ENCODE measurements around the gene TMEM242.
A peak's percentile ranks its signal among the peaks of the same experiment; 100 is the strongest.

The TMEM242 gene

GRCh38 chr6:157268396-157268795, 54.9 kb downstream of the TMEM242 start:
- H3K14ac ChIP-seq (ENCODE audit: low read length in 2 of 2): no peak overlapping the region
- H4K8ac ChIP-seq (ENCODE audit: low read length): no peak overlapping the region
- no peak overlapping the region for H2AK5ac ChIP-seq (ENCODE audit: low read length, severe bottlenecking)
- H2BK12ac ChIP-seq (ENCODE audit: low read length in 2 of 2): no peak overlapping the region
- H3K18ac ChIP-seq (ENCODE audit: low read depth in 1 of 2, low read length in 2 of 2): no peak overlapping the region
- no peak overlapping the region for H3K4me2 ChIP-seq (ENCODE audit: low read length, poor library complexity, severe bottlenecking)
- H4K91ac ChIP-seq (ENCODE audit: low read length): no peak overlapping the region
- no peaks in the 10 kb centered on the region for H3K36me3 ChIP-seq (ENCODE audit: control insufficient read depth in 1 of 2, insufficient read depth in 2 of 2, low read depth in 1 of 2, low read length in 2 of 2)
- H2BK120ac ChIP-seq (ENCODE audit: low read depth, low read length): no peak overlapping the region
- no peaks in the 10 kb centered on the region for H3K79me1 ChIP-seq (replicated peaks; ENCODE audit: low read length, poor library complexity, severe bottlenecking)
- no peak overlapping the region for H3K27ac ChIP-seq (ENCODE audit: low read length, poor library complexity, severe bottlenecking)
- 93% methylated on average over 5 of the region's 6 CpGs for WGBS
- peaks cover 0 to 10% of the 10 kb centered on the region in 2 experiments for H3K27me3 ChIP-seq (ENCODE audit: control insufficient read depth in 1 of 2, insufficient read depth in 1 of 2, low read length in 2 of 2)
- DNase-seq: no peak
- H2BK5ac ChIP-seq (ENCODE audit: low read depth, low read length, poor library complexity, severe bottlenecking): no peak overlapping the region
- no peaks in the 10 kb centered on the region for H3K9me3 ChIP-seq (ENCODE audit: control insufficient read depth, low read length)
- no peak overlapping the region for H3K4ac ChIP-seq (ENCODE audit: low read depth in 1 of 2, low read length in 2 of 2)
- peak overlapping the region; percentile 44 for H3K9ac ChIP-seq (ENCODE audit: low read length)
- no peak overlapping the region for H2BK15ac ChIP-seq (ENCODE audit: low read depth, poor library complexity, severe bottlenecking)
- H3K23ac ChIP-seq (ENCODE audit: low read length in 2 of 2): no peak overlapping the region
- peak overlapping the region in 1 of 2 experiments; percentile 2 for H3K4me3 ChIP-seq (ENCODE audit: insufficient read depth in 1 of 2, low read depth in 1 of 2, low read length in 2 of 2)
- H2AFZ ChIP-seq (ENCODE audit: low read depth, low read length): no peak overlapping the region
- peaks cover 2% of the 10 kb centered on the region for H3K4me1 ChIP-seq (ENCODE audit: control insufficient read depth, insufficient read depth, low read depth, low read length)

GRCh38 chr6:157267654-157268053, 55.7 kb downstream of the TMEM242 start:
- no peak overlapping the region for H4K8ac ChIP-seq (ENCODE audit: low read length)
- no peaks in the 10 kb centered on the region for H3K9me3 ChIP-seq (ENCODE audit: control insufficient read depth, low read length)
- H2AFZ ChIP-seq (ENCODE audit: low read depth, low read length): no peak overlapping the region
- H3K79me1 ChIP-seq (replicated peaks; ENCODE audit: low read length, poor library complexity, severe bottlenecking): no peaks in the 10 kb centered on the region
- H3K4me2 ChIP-seq (ENCODE audit: low read length, poor library complexity, severe bottlenecking): no peak overlapping the region
- 93% methylated on average over 7 of the region's 7 CpGs for WGBS
- H3K27ac ChIP-seq (ENCODE audit: low read length, poor library complexity, severe bottlenecking): no peak overlapping the region
- no peak overlapping the region for H4K91ac ChIP-seq (ENCODE audit: low read length)
- H3K23ac ChIP-seq (ENCODE audit: low read length in 2 of 2): no peak overlapping the region
- no peak overlapping the region for H2BK12ac ChIP-seq (ENCODE audit: low read length in 2 of 2)
- peaks cover 2% of the 10 kb centered on the region for H3K4me1 ChIP-seq (ENCODE audit: control insufficient read depth, insufficient read depth, low read depth, low read length)
- no peak overlapping the region for H2BK120ac ChIP-seq (ENCODE audit: low read depth, low read length)
- no peaks in the 10 kb centered on the region for H3K36me3 ChIP-seq (ENCODE audit: control insufficient read depth in 1 of 2, insufficient read depth in 2 of 2, low read depth in 1 of 2, low read length in 2 of 2)
- H3K9ac ChIP-seq (ENCODE audit: low read length): no peak overlapping the region
- no peak overlapping the region for H2BK5ac ChIP-seq (ENCODE audit: low read depth, low read length, poor library complexity, severe bottlenecking)
- no peak overlapping the region for H2AK5ac ChIP-seq (ENCODE audit: low read length, severe bottlenecking)
- H3K18ac ChIP-seq (ENCODE audit: low read depth in 1 of 2, low read length in 2 of 2): no peak overlapping the region
- peaks cover 0 to 10% of the 10 kb centered on the region in 2 experiments for H3K27me3 ChIP-seq (ENCODE audit: control insufficient read depth in 1 of 2, insufficient read depth in 1 of 2, low read length in 2 of 2)
- no peak for DNase-seq
- no peak overlapping the region for H3K14ac ChIP-seq (ENCODE audit: low read length in 2 of 2)
- H3K4ac ChIP-seq (ENCODE audit: low read depth in 1 of 2, low read length in 2 of 2): no peak overlapping the region
- H2BK15ac ChIP-seq (ENCODE audit: low read depth, poor library complexity, severe bottlenecking): no peak overlapping the region
- H3K4me3 ChIP-seq (ENCODE audit: insufficient read depth in 1 of 2, low read depth in 1 of 2, low read length in 2 of 2): no peak overlapping the region

DNA sequence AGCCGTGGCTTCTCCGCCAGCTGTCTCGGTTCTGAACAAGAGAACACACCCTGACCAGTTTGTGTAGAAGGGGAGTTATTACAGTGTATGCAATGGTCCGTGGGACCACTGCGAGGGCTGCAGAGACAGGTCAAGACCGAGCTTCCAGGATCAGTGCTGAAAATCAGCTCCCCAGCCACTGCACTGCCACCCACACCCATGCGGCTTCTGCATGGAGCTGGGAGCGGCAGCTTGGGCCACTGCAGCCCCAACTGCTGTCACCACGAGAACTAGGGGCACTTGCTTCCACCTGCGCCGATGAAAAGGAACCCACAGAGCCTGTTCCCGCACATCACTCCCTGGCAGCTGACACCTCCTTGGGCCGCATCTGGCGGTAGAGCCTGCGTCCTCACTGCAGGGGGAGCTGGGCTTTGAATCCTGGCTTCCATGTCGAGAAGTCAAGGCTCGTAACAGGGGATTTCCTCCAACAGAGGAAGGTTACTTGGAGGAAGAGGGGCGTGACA, 56.2 kb downstream of the TMEM242 start:
- Histone ChIP-seq H2BK12ac (ENCODE audit: low read length in 2 of 2) (no peak overlapping the region), H3K36me3 (ENCODE audit: control insufficient read depth in 1 of 2, insufficient read depth in 2 of 2, low read depth in 1 of 2, low read length in 2 of 2) (no peaks in the 10 kb centered on the region), H3K23ac (ENCODE audit: low read length in 2 of 2) (no peak overlapping the region), H3K9ac (ENCODE audit: low read length) (no peak overlapping the region), H3K4me2 (ENCODE audit: low read length, poor library complexity, severe bottlenecking) (no peak overlapping the region), H3K4me3 (ENCODE audit: insufficient read depth in 1 of 2, low read depth in 1 of 2, low read length in 2 of 2) (no peak overlapping the region), H3K9me3 (ENCODE audit: control insufficient read depth, low read length) (no peaks in the 10 kb centered on the region), H2BK120ac (ENCODE audit: low read depth, low read length) (no peak overlapping the region), H3K27me3 (ENCODE audit: control insufficient read depth in 1 of 2, insufficient read depth in 1 of 2, low read length in 2 of 2) (peaks cover under 1 to 10% of the 10 kb centered on the region in 2 experiments), H4K8ac (ENCODE audit: low read length) (no peak overlapping the region), H3K27ac (ENCODE audit: low read length, poor library complexity, severe bottlenecking) (no peak overlapping the region), H4K91ac (ENCODE audit: low read length) (no peak overlapping the region), H3K4ac (ENCODE audit: low read depth in 1 of 2, low read length in 2 of 2) (no peak overlapping the region), H2AK5ac (ENCODE audit: low read length, severe bottlenecking) (no peak overlapping the region), H3K79me1 (replicated peaks; ENCODE audit: low read length, poor library complexity, severe bottlenecking) (no peaks in the 10 kb centered on the region), H3K18ac (ENCODE audit: low read depth in 1 of 2, low read length in 2 of 2) (no peak overlapping the region), H2BK15ac (ENCODE audit: low read depth, poor library complexity, severe bottlenecking) (no peak overlapping the region), H3K14ac (ENCODE audit: low read length in 2 of 2) (no peak overlapping the region), H3K4me1 (ENCODE audit: control insufficient read depth, insufficient read depth, low read depth, low read length) (peaks cover 2% of the 10 kb centered on the region), H2AFZ (ENCODE audit: low read depth, low read length) (no peak overlapping the region), H2BK5ac (ENCODE audit: low read depth, low read length, poor library complexity, severe bottlenecking) (no peak overlapping the region)
- DNase-seq: no peak
- 78% methylated on average over 18 of the region's 18 CpGs for WGBS

- no peak overlapping the region for H3K9ac ChIP-seq (ENCODE audit: low read length)
Observed at GRCh38 chr6:157266274-157267101, 56.8 kb downstream of the TMEM242 start.

More at GRCh38 chr6:157266274-157267101, 56.8 kb downstream of the TMEM242 start:
- no peak for DNase-seq
- Histone ChIP-seq H3K27me3 (ENCODE audit: control insufficient read depth in 1 of 2, insufficient read depth in 1 of 2, low read length in 2 of 2) (peaks cover 7 to 10% of the 10 kb centered on the region in 2 experiments), H3K27ac (ENCODE audit: low read length, poor library complexity, severe bottlenecking) (no peak overlapping the region), H4K91ac (ENCODE audit: low read length) (no peak overlapping the region), H3K14ac (ENCODE audit: low read length in 2 of 2) (peak overlapping the region in 1 of 2 experiments; percentile 57), H2BK5ac (ENCODE audit: low read depth, low read length, poor library complexity, severe bottlenecking) (no peak overlapping the region), H3K18ac (ENCODE audit: low read depth in 1 of 2, low read length in 2 of 2) (no peak overlapping the region), H3K4me2 (ENCODE audit: low read length, poor library complexity, severe bottlenecking) (no peak overlapping the region), H3K4me1 (ENCODE audit: control insufficient read depth, insufficient read depth, low read depth, low read length) (peaks cover 2% of the 10 kb centered on the region), H3K23ac (ENCODE audit: low read length in 2 of 2) (no peak overlapping the region), H4K8ac (ENCODE audit: low read length) (peak overlapping the region; percentile 40), H3K4ac (ENCODE audit: low read depth in 1 of 2, low read length in 2 of 2) (no peak overlapping the region), H3K4me3 (ENCODE audit: insufficient read depth in 1 of 2, low read depth in 1 of 2, low read length in 2 of 2) (no peak overlapping the region), H2BK15ac (ENCODE audit: low read depth, poor library complexity, severe bottlenecking) (no peak overlapping the region), H2BK120ac (ENCODE audit: low read depth, low read length) (no peak overlapping the region), H3K36me3 (ENCODE audit: control insufficient read depth in 1 of 2, insufficient read depth in 2 of 2, low read depth in 1 of 2, low read length in 2 of 2) (no peaks in the 10 kb centered on the region), H3K79me1 (replicated peaks; ENCODE audit: low read length, poor library complexity, severe bottlenecking) (no peaks in the 10 kb centered on the region), H3K9me3 (ENCODE audit: control insufficient read depth, low read length) (no peaks in the 10 kb centered on the region), H2AFZ (ENCODE audit: low read depth, low read length) (no peak overlapping the region), H2BK12ac (ENCODE audit: low read length in 2 of 2) (no peak overlapping the region), H2AK5ac (ENCODE audit: low read length, severe bottlenecking) (no peak overlapping the region)
- 89% methylated on average over 20 of the region's 20 CpGs for WGBS
